HG03575 (cell line): ENCODE measurements around the gene TRABD2A.

Experiments
- ATAC-seq: cut with Tn5 transposase; IDR thresholded peaks from one replicate; pipeline ENCODE4 v1.9.1; 2021; ENCODE audit not compliant: unreplicated experiment, insufficient number of reproducible peaks, low FRiP score; ENCODE audit errors: extremely low read depth

Gene TRABD2A

DNA sequence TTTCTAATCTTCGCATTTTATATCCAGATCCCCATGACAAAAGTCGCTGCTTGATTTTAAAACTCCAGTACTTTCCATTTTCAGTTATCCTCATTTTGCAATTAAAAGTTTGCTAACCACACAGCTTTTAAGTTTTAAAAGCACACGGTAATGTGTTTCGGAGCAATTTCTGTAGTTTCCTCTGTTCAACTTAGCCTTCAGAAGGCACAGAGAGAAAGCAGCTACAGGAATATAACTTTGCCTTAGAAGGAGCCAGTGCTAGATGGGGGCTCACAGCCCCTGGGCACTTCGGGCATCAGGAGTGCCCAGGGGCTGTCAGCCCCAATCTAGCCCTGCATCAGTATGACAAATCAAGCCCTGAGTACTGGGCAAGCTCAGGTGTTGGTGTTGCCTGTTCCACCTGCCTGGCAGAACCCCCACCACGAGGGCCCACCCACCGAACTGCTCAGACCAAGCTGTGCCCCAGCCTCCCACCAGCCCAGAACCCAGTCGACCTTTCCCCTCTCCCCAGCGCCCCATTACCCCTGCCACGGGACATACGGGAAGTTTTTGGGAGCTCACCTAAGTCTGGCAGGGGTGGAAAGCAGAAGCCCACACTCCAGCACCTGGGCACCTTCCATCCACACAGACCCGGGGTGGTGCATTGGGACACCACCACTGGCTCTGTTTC lies 47.3 kb downstream of the TRABD2A start:
- ATAC-seq = no peak

DNA sequence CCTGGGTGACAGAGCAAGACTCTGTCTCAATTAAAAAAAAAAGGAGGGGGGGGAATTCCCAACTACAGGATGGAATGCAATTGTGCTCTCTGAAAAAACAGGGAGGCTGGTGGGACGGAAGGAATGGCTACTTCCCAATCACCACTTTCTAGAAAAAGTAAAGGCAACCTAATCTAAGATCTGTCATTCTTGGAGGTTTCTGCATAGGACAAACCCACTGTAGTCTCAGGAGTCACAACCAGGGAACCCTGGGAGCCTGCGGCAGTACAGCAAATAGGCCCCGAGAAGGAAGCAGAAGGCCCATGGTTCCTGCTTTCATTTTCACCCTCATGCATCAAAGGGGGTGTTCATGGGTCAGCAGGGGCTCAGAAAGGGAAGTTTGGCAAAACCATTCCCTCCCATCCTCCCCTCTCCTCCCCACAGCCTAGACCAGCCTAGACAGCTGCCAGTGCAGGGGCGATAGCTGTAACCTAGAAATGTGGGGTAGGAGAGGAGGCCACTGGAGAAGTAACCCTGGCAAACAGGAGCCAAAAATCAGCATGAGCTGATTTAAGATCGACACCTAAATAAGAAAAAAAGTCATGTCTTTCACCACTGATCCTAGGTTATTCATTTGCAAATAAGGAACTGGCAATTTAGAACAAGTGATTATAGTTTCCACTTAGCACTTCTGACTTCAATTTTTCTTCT lies 48.0 kb downstream of the TRABD2A start:
- ATAC-seq = no peak

- no peak for ATAC-seq
Observed at GRCh38 chr2:84830758-84831500, 50.0 kb downstream of the TRABD2A start.

DNA sequence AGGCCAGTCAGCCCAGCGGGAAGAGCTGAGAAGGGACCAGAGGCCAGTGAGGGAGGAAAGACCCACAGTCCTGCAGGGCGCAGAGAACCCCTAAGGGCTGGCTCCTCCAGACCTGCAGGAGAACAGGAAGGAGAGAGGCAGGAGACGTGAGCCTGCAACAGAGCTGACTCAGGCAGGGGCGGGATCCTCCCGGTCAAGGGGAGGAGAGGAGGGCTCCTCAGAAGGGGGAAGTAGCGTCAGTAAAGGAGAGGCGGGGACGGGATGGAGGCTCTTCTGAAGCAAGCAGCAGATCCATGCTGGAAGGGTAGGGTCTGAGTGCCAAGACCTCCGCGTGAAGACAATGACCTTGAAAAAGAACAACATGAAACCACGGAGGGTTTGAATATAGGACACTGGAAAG lies 50.8 kb downstream of the TRABD2A start:
- no peak for ATAC-seq

GRCh38 chr2:84829693-84830092 lies 51.2 kb downstream of the TRABD2A start:
- ATAC-seq = no peak

- no peak for ATAC-seq
Observed at GRCh38 chr2:84827978-84828575, 52.8 kb downstream of the TRABD2A start.

DNA sequence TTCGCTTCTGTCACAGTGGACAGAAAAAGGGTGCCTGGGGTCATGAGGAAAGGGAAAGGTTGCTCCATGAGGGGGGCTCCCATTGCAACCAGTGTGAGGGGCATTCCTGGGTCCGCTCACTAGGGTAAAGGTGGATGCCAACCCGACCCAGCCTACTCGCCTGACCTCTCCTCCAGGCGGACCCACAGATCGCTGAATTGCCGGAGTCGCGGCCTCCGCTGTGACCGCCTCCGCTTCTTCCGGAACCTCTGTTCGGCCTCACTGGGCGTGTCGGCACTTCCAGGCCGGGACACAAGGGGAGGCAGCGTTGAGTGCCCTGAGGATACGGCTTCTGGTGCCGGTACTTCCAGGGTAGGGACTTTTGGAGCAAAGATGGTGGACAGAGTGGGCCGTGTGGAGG lies 57.1 kb downstream of the TRABD2A start:
- no peak for ATAC-seq

DNA sequence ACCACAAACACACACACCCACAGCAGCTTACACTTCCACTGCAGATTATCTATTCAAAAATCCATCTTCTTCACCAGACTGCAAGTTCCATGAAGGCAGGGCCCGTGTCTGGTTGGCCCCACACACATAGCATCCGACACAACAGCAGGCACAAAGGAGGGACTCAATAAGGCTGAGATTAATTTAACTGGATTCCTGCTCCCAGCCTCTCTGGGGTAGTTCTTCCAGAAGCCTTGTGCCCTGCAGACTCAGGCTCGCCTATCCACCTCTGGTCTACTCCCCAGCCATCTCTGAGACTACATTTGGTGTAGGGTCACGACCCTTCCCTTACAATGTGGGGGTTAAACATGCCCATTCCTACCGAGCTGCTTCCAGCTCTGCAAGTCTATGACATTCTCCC lies 57.7 kb downstream of the TRABD2A start:
- ATAC-seq = no peak

DNA sequence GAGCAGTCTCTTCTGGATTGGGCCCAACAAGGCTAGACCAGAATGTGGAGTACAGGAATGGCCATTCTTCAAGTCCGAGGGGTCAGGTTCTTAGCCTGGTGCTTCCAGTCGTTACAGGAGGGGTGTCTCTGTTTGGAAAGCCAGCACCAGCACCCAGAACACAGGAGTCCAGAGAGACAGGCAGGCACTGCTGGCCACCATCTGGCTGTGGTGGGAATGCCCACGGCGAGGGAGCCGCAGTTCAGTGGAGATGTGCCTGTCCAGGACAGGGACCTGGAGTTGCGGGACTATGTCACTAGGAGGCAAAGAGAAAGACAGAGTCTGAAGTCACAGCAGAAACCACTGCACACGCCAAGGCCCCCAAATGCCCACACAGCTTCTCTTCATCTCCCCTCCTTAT lies 59.1 kb downstream of the TRABD2A start:
- ATAC-seq = no peak

- peak; percentile 95 for ATAC-seq
Observed at GRCh38 chr2:84817239-84817655, 63.6 kb downstream of the TRABD2A start.

DNA sequence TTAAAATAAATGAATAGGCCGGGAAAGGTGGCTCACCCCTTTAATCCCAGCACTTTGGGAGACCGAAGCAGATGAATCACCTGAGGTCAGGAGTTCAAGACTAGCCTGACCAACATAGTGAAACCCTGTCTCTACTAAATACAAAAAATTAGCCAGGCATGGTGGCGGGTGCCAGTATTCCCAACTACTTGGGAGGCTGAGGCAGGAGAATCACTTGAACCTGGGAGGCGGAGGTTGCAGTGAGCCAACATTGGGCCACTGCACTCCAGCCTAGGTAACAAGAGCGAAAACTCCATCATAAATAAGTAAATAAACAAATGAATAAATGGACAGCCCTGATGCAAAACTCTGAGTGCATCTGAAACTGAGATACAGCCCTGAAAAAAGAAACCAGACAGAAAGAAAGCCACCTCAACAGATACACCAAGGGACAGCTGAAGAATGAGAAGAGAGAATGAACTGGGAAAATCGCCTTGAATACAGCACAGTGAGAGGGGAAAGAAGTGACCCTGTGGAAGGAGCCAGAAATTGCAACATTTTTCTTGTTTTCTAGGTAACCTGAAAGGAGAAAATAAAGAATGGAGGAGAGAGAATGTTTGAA lies 64.4 kb downstream of the TRABD2A start:
- peak; percentile 41 for ATAC-seq

- no peak for ATAC-seq
Observed at GRCh38 chr2:84815146-84815545, 65.7 kb downstream of the TRABD2A start.

- ATAC-seq = no peak
Observed at GRCh38 chr2:84811839-84812431, 68.9 kb downstream of the TRABD2A start.

- ATAC-seq = no peak
Observed at GRCh38 chr2:84808279-84808678, 72.6 kb downstream of the TRABD2A start.

DNA sequence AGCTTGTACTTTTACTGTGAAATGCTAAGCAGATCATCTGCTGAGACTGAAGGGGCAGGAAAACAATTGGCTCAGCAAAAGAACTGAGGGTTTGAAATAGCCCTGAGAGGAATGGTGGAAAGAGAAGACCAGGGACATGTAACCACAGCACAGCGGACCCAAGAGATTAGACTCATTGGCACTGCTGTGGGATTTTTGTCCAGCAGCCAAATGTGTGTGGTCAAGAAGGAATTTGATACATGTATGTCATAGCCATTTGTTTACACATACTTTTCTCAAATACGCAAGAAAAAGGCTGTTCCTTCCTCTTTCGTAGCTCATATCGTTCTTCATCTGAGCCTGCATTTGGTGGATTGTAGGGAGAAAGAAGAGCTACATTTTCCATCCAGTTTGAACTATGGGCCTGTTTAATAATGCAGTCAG lies 73.8 kb downstream of the TRABD2A start:
- no peak for ATAC-seq

DNA sequence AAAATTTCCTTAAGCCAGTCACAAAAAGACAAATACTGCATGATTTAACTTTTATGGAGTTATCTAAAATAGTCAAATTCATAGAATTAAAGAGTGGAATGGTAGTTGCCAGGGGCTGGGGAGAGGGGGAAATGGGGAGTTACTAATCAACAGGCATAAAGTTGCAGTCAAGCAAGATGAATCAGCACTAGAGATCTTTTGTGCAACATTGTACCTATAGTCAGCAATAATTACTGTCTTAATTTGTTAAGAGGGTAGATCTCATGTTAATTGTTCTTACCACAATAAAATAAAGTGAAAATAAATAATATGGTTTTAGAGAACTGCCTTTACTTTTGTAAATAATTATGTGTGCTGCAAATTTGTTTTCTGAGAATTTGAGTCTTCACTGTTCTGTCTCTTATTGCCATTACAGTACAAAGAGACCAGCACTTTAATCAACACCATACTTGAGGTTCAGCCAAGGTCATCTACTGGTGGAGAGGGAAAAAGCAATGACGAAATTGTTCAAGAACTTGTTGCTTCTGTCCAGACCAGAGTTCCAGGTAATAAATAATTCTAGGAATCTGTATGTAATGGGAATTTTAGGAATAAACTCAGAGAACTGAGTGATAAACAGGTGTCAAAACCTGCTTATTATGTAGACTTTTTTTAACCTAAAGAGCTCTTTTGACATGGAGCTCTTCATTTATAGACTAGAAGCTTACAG lies 75.5 kb downstream of the TRABD2A start:
- no peak for ATAC-seq

DNA sequence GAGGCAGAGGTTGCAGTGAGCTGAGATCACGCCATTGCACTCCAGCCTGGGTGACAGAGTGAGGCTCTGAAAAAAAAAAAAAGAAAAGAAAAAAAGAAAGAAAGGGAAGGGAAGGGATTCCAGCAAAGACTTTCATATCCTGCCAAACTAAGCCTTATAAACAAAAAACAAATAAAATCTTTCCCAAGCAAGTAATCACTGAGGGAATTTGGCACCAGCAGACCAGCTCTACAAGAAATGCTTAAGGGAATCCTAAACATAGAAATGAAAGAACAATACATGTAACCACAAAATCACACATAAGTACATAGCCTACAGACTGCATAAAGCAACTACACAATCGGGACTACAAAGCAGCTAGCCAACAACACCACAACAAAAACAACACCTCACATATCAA lies 79.1 kb downstream of the TRABD2A start:
- ATAC-seq = no peak

- peak; percentile 92 for ATAC-seq
Observed at GRCh38 chr2:84800194-84800805, 80.6 kb downstream of the TRABD2A start.
